Liver (tissue), 3 donors: ENCODE data around the gene EFCC1.

Source experiments
- JUND ChIP-seq, 2 donors: IDR thresholded peaks; 2 replicates each; pipeline ENCODE4 v1.6.1; 2016; ENCODE audit warnings: antibody characterized with exemption in 2 of 2
- SP1 ChIP-seq: IDR thresholded peaks from 2 replicates; pipeline ENCODE4 v1.6.1; 2018; ENCODE audit warnings: antibody characterized with exemption, mild to moderate bottlenecking
- YY1 ChIP-seq: IDR thresholded peaks from 2 replicates; pipeline ENCODE4 v1.6.1; 2016; ENCODE audit warnings: antibody characterized with exemption, mild to moderate bottlenecking
- TF ChIP-seq, protein P1 (sequence below): fragments of 150-350 bp; IDR thresholded peaks from 2 replicates; pipeline ENCODE4 v1.5.1; 2017; ENCODE audit warnings: improper control_type of control experiment, low read depth, low read length; ENCODE audit not compliant: missing input control
- TF ChIP-seq, protein P2 (sequence below): IDR thresholded peaks from 2 replicates; pipeline ENCODE4 v1.6.1; 2016; ENCODE audit warnings: antibody characterized with exemption
- TF ChIP-seq, protein P3 (sequence below): IDR thresholded peaks from 2 replicates; pipeline ENCODE4 v1.6.1; 2016; ENCODE audit warnings: antibody characterized with exemption
- TF ChIP-seq, protein P4 (sequence below): IDR thresholded peaks from 2 replicates; pipeline ENCODE4 v1.6.1; 2016; ENCODE audit warnings: antibody characterized with exemption, mild to moderate bottlenecking
- donor health status: healthy.
- donor health status: healthy.

DNA sequence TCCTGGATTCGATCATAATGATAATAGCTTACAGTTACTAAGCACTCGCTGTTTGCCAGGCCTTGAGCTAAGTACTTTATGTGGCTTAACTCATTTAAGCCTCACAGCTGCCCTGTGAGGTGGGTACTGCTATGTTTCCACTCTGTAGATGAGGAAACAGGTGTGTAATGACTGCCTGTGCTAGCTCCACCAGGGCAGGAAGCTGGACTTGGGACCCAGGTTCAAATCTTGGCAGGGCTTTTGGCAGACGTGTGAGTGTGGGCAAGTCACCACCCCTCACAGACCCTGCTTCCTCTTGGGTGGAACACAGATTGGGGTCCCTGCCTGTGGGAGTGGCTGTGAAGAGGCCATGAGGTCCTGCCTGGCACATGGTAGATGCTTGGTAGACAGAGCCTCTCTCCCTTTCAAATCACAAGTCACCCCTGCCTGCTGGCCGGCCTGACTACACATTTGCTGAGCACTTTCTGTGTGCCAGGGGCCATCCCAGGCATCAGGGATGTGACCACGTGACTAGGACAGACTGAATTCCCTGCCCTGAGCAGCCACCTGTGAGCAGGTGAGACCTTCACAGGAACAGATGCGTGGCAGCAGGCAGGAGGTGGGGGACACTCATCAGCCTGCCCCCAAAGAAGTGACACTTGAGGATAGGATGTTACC is 3.7 kb downstream of the EFCC1 start:
- TF ChIP-seq, protein P1, sequence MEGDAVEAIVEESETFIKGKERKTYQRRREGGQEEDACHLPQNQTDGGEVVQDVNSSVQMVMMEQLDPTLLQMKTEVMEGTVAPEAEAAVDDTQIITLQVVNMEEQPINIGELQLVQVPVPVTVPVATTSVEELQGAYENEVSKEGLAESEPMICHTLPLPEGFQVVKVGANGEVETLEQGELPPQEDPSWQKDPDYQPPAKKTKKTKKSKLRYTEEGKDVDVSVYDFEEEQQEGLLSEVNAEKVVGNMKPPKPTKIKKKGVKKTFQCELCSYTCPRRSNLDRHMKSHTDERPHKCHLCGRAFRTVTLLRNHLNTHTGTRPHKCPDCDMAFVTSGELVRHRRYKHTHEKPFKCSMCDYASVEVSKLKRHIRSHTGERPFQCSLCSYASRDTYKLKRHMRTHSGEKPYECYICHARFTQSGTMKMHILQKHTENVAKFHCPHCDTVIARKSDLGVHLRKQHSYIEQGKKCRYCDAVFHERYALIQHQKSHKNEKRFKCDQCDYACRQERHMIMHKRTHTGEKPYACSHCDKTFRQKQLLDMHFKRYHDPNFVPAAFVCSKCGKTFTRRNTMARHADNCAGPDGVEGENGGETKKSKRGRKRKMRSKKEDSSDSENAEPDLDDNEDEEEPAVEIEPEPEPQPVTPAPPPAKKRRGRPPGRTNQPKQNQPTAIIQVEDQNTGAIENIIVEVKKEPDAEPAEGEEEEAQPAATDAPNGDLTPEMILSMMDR, result no peak
- no peak for TF ChIP-seq YY1
- TF ChIP-seq, protein P2, sequence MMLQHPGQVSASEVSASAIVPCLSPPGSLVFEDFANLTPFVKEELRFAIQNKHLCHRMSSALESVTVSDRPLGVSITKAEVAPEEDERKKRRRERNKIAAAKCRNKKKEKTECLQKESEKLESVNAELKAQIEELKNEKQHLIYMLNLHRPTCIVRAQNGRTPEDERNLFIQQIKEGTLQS, result no peak
- TF ChIP-seq, protein P3, sequence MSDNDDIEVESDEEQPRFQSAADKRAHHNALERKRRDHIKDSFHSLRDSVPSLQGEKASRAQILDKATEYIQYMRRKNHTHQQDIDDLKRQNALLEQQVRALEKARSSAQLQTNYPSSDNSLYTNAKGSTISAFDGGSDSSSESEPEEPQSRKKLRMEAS, result no peak
- no peak for TF ChIP-seq JUND (IDR thresholded peaks at IDR 0.05)
- TF ChIP-seq SP1, result no peak
- TF ChIP-seq, protein P4, sequence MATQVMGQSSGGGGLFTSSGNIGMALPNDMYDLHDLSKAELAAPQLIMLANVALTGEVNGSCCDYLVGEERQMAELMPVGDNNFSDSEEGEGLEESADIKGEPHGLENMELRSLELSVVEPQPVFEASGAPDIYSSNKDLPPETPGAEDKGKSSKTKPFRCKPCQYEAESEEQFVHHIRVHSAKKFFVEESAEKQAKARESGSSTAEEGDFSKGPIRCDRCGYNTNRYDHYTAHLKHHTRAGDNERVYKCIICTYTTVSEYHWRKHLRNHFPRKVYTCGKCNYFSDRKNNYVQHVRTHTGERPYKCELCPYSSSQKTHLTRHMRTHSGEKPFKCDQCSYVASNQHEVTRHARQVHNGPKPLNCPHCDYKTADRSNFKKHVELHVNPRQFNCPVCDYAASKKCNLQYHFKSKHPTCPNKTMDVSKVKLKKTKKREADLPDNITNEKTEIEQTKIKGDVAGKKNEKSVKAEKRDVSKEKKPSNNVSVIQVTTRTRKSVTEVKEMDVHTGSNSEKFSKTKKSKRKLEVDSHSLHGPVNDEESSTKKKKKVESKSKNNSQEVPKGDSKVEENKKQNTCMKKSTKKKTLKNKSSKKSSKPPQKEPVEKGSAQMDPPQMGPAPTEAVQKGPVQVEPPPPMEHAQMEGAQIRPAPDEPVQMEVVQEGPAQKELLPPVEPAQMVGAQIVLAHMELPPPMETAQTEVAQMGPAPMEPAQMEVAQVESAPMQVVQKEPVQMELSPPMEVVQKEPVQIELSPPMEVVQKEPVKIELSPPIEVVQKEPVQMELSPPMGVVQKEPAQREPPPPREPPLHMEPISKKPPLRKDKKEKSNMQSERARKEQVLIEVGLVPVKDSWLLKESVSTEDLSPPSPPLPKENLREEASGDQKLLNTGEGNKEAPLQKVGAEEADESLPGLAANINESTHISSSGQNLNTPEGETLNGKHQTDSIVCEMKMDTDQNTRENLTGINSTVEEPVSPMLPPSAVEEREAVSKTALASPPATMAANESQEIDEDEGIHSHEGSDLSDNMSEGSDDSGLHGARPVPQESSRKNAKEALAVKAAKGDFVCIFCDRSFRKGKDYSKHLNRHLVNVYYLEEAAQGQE, result no peak
